ENCODE measurements around the gene PML. TPM values are rescaled to one million over a fixed set of nuclear protein-coding genes. Genes with fewer than 3 reads are reported as not detected.

Gene PML
- total and polyA plus RNA-seq, 4 donors: 8.2 to 15.2 (median 10.8) TPM

- Histone ChIP-seq H3K36me3 (ENCODE audit: control insufficient read depth in 4 of 4, insufficient read depth in 3 of 4, low read depth in 1 of 4, low read length in 3 of 4) (no peaks in the 10 kb centered on the region), H3K4me1 (ENCODE audit: control insufficient read depth in 4 of 4, insufficient read depth in 4 of 4, low read length in 3 of 4) (no peaks in the 10 kb centered on the region), H3K27ac (ENCODE audit: low read depth in 1 of 2, low read length in 2 of 2) (peak overlapping the region; percentile 72 to 82), H3K27me3 (ENCODE audit: control insufficient read depth in 4 of 4, insufficient read depth in 4 of 4, low read length in 3 of 4) (no peaks in the 10 kb centered on the region), H3K9me3 (ENCODE audit: control insufficient read depth in 4 of 4, low read length in 3 of 4) (no peaks in the 10 kb centered on the region), H3K9ac (ENCODE audit: low read depth in 1 of 2, low read length in 2 of 2) (no peak overlapping the region), H3K4me3 (ENCODE audit: low read depth in 1 of 3, low read length in 3 of 3) (no peak overlapping the region)
- TF ChIP-seq FOXA2 (IDR thresholded peaks at IDR 0.05): no peak
- TF ChIP-seq EGR1 (IDR thresholded peaks at IDR 0.05; ENCODE audit: low read depth in 2 of 2): no peak
- no peak for TF ChIP-seq RXRA (IDR thresholded peaks at IDR 0.05)
- TF ChIP-seq NR2F2 (IDR thresholded peaks at IDR 0.05): no peak
- TF ChIP-seq, protein P1, sequence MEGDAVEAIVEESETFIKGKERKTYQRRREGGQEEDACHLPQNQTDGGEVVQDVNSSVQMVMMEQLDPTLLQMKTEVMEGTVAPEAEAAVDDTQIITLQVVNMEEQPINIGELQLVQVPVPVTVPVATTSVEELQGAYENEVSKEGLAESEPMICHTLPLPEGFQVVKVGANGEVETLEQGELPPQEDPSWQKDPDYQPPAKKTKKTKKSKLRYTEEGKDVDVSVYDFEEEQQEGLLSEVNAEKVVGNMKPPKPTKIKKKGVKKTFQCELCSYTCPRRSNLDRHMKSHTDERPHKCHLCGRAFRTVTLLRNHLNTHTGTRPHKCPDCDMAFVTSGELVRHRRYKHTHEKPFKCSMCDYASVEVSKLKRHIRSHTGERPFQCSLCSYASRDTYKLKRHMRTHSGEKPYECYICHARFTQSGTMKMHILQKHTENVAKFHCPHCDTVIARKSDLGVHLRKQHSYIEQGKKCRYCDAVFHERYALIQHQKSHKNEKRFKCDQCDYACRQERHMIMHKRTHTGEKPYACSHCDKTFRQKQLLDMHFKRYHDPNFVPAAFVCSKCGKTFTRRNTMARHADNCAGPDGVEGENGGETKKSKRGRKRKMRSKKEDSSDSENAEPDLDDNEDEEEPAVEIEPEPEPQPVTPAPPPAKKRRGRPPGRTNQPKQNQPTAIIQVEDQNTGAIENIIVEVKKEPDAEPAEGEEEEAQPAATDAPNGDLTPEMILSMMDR (IDR thresholded peaks at IDR 0.05; ENCODE audit: low read depth, low read length, missing input control): no peak
- TF ChIP-seq, protein P2, sequence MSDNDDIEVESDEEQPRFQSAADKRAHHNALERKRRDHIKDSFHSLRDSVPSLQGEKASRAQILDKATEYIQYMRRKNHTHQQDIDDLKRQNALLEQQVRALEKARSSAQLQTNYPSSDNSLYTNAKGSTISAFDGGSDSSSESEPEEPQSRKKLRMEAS (IDR thresholded peaks at IDR 0.05): no peak
- TF ChIP-seq SP1 (IDR thresholded peaks at IDR 0.05): peak; percentile 10
- no peak for TF ChIP-seq TAF1 (conservative IDR thresholded peaks at IDR 0.05)
- no peak for DNase-seq (ENCODE audit: low spot score)
- WGBS: 61% methylated on average over 13 of the region's 13 CpGs
Measured at GRCh38 chr15:73951601-73952000, 42.9 kb upstream of the PML start.

GRCh38 chr15:73952171-73952912 lies 42.2 kb upstream of the PML start:
- Histone ChIP-seq H3K36me3 (ENCODE audit: control insufficient read depth in 4 of 4, insufficient read depth in 3 of 4, low read depth in 1 of 4, low read length in 3 of 4) (no peaks in the 10 kb centered on the region), H3K9me3 (ENCODE audit: control insufficient read depth in 4 of 4, low read length in 3 of 4) (no peaks in the 10 kb centered on the region), H3K9ac (ENCODE audit: low read depth in 1 of 2, low read length in 2 of 2) (no peak overlapping the region), H3K4me1 (ENCODE audit: control insufficient read depth in 4 of 4, insufficient read depth in 4 of 4, low read length in 3 of 4) (no peaks in the 10 kb centered on the region), H3K27me3 (ENCODE audit: control insufficient read depth in 4 of 4, insufficient read depth in 4 of 4, low read length in 3 of 4) (no peaks in the 10 kb centered on the region), H3K27ac (ENCODE audit: low read depth in 1 of 2, low read length in 2 of 2) (peak overlapping the region; percentile 72 to 82), H3K4me3 (ENCODE audit: low read depth in 1 of 3, low read length in 3 of 3) (no peak overlapping the region)
- WGBS: 91% methylated on average over 21 of the region's 21 CpGs
- DNase-seq (ENCODE audit: low spot score): no peak
- TF ChIP-seq TAF1 (conservative IDR thresholded peaks at IDR 0.05) (no peak), HNF4G (IDR thresholded peaks at IDR 0.05) (no peak), EGR1 (IDR thresholded peaks at IDR 0.05; ENCODE audit: low read depth in 2 of 2) (no peak), FOXA2 (IDR thresholded peaks at IDR 0.05) (no peak), ZBTB33 (IDR thresholded peaks at IDR 0.05) (no peak), REST (IDR thresholded peaks at IDR 0.05) (no peak), RAD21 (IDR thresholded peaks at IDR 0.05) (no peak), NR2F2 (IDR thresholded peaks at IDR 0.05) (no peak), FOXA1 (IDR thresholded peaks at IDR 0.05) (no peak), RXRA (IDR thresholded peaks at IDR 0.05) (no peak), YY1 (IDR thresholded peaks at IDR 0.05) (no peak), HNF4A (conservative IDR thresholded peaks at IDR 0.05) (no peak), SP1 (IDR thresholded peaks at IDR 0.05) (no peak), JUND (IDR thresholded peaks at IDR 0.05) (no peak)
- TF ChIP-seq, protein P2 (IDR thresholded peaks at IDR 0.05): no peak
- TF ChIP-seq, protein P3, sequence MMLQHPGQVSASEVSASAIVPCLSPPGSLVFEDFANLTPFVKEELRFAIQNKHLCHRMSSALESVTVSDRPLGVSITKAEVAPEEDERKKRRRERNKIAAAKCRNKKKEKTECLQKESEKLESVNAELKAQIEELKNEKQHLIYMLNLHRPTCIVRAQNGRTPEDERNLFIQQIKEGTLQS (IDR thresholded peaks at IDR 0.05): no peak

All from liver (tissue), 9 donors.